GM19463 (cell line): ENCODE measurements around the gene BTC.
"Not testable (repeated sequence)": the region's sequence is repeated elsewhere in the genome, so short reads cannot be mapped to it uniquely, and the experiment has no call there.

Experiments
- ATAC-seq: cut with Tn5 transposase; IDR thresholded peaks from one replicate; pipeline ENCODE4 v1.9.1; 2021; ENCODE audit warnings: mild to moderate bottlenecking, moderate library complexity; ENCODE audit not compliant: unreplicated experiment

BTC gene, protein sequence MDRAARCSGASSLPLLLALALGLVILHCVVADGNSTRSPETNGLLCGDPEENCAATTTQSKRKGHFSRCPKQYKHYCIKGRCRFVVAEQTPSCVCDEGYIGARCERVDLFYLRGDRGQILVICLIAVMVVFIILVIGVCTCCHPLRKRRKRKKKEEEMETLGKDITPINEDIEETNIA

DNA sequence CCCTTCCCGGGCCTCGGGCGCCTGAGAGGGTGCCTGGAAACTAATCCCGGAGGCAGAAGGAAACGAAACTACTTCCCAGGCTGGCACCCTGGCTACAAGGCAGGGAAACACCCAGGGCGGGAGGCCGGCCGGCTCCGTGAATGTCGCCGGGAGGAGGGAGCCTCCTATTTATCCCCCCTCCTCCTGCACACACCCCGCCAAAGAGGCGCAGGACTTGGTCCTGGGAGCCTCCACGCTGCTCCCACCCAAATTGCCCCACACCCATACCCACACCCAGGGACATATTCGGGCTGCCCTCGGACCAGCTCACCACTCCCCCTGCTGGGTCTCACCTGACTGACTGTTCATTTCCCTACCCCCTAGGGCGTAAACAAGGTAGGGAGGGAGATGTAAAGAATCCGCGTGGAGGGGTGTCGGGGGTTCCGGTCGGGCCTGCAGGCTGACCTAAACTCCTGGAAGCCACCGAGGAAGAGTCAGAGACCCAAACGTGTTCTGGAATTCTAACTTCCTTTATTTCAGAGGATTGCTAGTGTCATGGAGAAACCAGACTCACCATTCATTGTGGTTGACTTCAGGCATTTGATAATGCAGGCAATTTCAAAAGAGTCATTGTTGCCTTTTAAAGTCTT is at the start of gene BTC:
TSS of gene BTC (minus strand) at position 142 of the 629 bp plus-strand sequence. CDS start 198 bp downstream, outside the sequence.
- peak; percentile 35 for ATAC-seq

DNA sequence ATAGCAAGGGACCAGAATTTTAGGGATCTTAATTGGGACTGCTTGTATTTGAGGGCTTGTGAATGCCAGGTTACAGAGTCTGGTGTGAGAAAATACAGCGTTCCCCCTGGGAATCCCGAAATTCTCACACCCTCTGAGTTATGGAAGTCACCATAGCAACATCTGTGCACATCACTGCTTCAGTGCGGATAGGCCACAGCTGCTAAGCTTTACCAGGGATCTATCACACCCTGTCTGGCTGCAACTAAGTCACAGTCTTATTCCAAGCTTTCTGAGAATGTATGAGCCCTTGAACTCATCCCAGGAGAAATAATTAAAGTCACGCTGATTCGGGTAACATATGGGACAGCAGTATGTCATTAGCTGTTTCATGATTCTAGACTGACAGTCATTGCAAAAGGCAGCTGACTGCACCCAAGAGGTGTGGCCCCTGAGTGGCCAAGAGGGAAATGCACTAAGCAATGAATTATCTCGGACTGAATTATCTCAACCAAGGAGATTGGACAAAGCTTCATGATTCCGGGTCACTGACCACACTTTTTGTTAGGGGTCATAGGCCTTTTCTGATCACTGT is 46.7 kb upstream of the BTC start:
- ATAC-seq: no peak

DNA sequence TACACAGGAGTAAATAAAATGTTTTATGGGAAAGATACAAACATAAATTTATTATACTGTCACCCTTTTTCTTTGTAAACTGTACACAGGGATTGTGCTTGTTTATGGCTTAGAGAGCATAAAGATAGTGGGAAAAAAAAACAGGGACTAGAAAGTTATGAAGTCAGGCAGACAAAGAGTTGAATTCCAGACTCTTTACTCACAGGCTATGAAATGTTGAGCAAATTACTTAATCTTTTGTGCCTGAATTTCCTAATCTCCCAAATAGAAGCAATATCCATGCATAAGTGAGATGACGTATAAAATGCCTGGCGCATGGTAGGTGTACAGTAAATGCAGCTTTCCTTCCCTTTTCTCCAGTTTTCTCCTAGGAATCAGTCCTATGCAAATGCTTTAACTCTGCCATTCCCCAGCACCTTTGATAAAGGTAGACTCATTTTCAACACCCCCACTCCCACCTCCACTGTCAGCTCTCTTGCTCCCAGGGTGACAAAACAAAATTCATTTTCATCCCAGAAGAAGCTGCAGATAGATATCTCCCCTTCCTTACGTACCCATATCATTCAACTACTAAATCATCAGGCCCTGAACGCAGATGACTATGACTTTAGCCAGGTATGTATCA is 44.5 kb upstream of the BTC start:
- no peak for ATAC-seq

DNA sequence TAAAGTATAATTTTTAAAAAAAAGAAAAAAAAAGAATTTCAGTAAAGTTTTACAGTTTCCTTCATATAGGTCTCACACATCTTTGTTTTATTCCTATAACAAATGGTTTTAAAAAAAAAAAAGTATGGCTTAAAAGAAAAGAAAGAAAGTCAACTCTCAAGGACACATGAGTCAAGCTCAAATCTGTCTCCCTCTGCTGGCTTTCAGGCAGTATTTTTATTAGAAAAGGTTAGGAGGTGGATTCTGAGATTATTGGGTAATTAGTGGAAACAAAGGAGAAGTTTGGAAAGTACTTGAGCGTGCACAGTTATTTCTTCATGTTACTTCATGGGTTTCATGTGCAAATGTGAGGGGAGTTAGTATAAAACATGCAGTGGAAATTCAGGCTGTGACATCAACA is 36.6 kb upstream of the BTC start:
- ATAC-seq: no peak

DNA sequence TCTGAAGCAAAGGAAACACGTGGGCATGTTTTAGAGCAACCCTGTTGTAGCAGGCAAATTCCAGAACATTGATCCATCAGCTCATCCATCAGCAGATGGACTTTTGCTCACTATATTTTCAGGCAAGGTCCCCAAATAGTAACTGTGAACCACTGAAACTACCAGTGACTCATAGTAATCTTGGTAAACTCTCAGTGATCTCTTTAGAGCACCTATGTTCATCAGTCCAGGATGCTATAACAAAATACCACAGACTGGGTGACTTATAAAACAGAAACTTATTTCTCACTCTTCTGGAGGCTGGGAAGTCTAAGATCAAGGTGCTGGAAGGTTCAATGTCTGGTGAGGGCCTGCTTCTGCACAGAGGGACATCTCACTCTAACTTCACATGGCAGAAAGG is 28.9 kb upstream of the BTC start:
- ATAC-seq: peak; percentile 86

DNA sequence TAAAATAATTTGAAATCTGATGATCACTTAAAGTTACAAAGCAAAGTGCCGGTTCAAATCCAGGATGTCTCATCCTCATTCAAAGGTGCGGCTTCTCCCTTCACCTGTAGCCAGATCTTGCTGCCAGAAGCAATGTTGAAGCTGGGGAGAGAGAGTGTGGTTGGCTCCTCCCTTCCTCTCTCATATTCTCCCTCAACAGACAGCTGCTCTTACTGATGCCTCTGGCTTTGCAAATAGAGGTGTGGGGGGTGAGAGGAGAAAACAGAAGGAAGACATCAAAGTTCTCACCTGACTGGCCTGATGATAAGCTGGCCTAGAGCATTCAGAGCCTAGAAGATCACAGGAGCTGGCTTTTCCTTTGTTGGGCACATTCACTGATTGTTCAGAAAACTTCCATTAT is 28.3 kb upstream of the BTC start:
- ATAC-seq: no peak

DNA sequence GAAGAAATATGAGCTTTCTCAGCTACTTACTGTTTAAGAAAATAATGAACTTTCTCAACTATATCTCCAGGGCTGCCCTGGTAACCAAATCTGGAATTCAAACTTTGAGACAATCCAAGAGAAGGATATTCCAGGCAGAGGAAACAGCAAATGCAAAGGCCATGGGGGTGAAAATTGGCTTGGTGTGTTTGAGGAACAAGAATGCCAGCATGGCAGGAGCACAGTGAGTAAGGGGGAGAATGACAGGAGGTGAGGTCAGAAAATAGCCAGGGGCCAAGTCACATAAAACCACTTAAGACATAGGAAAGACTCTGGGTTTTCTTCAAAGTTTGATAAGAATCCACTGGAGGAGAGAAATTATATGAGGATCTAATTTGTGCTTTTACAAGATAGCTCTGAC is 27.2 kb upstream of the BTC start:
- ATAC-seq: no peak

DNA sequence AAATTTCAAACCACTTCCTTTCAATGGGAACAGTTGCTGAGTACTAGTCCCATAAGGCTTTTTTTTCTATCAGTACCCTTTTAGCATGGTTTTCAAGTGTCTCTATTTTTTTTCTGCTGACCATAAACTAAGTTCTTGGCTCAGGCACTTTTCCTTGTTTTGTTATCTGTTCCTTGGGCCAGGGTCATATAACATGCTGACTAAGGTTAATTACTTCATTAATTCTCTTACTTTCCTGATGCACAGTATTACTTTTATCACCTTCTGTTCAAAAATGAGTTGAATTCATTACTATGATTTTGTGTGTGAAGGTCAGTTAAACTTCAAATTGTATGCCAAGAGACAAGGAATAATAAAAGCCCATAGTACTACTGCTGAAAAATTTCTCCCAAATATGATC is 19.7 kb upstream of the BTC start:
- no peak for ATAC-seq

DNA sequence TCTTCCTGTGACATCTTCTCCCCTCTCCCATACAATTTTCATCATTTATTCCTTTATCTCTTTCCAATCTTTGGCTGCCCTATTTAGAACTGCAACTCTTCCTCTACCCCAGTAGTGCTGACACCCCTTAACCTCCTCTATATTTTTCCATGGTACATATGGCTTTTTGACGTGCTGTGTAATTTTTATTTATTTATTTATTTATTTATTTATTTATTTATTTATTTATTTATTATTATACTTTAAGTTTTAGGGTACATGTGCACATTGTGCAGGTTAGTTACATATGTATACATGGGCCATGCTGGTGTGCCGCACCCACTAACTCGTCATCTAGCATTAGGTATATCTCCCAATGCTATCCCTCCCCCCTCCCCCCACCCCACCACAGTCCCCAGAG is 17.7 kb upstream of the BTC start:
- not testable (repeated sequence) for ATAC-seq

DNA sequence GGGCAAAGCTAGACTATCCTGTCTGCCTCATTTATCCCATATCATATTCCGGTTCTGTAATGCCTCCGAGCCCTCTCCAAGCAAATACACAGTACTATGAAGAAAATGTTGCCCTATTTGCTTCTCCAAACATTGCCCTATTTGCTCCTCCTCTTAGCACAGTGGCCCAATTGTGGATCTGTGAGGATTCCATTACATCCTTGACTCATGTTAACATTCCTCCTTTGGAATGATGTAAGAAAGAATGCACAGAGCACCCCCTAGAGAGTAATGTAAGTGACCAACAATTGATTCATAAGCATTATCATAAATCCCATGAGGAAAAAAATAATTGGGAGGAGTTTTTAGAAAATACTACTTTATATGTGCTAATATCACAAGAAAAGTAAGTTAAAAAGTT is 11.3 kb upstream of the BTC start:
- ATAC-seq: no peak

DNA sequence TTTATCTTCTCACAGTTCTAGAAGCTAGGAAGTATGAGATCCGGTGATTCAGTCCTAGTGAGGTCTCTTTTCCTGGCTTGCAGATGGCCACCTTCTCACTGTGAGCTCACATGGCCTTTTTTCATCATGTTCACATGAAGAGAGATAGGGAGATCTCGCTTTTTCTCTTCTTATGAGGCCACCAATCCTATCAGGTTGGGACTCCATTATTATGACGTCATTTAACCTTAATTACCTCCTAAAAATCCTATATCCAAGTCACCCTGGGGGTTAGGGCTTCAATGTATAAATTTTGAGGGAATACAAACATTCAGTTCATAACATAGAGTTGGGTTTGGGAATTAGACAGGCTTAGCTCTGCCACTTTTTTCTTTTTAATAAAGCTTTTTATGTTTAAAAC is 6.0 kb upstream of the BTC start:
- ATAC-seq: no peak

DNA sequence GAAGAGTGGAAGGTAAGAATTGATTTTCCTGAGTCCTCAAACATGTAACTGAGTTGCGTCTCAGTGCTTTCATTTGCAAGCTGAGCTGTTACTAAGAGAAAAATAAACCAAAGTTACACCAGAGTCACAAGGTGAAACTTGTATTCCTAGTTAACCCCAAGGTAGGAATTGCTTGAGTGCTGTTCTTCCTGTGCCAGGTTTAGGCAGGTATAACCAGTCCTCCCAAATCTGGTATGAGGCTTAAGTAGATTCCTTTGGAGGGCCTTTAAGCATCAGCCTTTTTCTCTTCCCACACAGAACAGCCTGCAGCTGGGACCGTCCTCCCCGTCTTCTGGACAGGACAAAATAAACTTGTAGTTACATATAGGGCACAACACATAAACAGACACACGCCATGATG is 2.3 kb upstream of the BTC start:
- no peak for ATAC-seq

DNA sequence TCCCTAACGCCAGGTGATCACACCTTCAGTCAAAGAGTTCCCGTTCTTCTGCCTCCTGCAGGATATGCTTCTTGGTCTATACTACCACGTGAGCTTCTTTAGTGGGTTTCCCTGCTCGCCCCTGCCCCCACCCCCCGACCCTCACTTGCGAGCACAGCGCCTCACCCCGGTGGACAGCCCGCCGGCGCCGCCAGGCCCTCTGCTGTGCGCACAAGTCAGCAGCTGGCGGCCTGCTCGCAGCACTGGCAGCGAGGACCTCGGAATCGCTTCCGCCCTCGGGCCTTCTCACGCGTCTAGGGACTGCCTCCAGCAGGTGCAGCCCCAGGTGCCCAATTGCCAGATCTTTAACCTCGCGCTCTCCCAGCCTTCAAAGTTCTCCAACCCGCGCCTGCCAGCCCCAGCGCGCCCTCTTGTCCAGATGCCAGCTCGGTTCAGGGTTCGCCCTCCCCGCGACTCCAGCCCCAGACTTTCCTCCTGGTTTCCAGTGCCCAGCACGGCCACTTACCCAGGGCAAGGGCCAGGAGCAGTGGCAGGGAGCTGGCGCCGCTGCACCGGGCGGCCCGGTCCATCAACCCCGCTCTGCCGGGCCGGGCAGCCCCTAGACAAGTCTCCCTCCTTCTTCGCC is 454 bp downstream of the BTC start:
- peak; percentile 73 for ATAC-seq

DNA sequence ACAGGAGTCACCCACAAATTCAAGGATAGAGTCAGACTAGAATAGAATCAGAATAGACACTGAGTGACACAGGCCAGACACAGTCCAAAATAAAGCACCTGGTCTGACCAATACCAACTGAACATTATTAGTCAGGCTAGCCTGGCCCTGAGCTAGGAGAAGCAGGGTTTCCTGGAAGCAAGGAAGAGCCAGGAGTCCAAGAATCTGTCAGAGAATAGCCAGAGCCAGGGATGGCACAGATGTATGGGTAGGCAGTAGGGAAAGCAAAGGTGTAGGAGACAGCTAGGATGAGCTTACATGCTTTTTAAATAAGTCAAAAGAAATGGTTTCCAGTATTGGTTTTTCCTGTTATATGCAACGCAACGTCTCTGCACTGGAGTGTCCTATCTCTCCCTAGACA is 3.7 kb downstream of the BTC start:
- no peak for ATAC-seq

DNA sequence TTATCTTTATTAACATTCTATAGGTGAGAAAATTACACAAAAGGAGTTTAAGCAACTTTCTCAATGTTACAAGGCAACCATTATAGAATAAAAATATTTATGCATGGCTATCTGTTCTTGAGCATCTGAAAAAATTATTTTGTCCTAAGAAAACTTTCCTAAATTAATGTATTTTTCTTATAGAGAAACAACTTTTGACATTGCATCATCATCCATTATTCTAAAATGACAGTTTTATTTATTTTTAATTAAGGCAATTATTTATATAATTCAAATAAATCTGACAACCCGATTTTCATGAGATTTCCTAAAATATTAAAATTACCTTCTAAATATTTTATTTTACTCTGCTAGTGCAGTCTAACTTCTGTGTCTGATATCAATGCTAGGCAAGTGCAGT is 4.8 kb downstream of the BTC start:
- no peak for ATAC-seq

DNA sequence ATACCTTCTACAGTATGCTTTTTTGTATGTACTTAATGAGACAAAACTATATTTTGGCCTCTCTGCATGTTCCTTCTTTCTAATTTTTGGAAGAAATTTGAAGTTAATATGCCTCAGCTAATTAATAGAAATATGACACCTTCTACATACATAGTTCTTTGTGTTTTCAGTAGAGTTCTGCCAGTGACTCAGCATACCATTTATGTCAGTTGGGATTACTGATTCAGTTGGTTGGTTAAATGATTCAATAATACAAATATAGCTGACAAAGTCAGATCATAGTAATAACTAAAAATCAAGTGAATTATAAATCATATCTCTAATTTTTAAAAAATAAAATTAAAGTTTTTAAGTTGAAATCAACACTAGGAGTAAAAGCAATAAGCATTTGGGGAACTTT is 16.8 kb downstream of the BTC start:
- no peak for ATAC-seq

DNA sequence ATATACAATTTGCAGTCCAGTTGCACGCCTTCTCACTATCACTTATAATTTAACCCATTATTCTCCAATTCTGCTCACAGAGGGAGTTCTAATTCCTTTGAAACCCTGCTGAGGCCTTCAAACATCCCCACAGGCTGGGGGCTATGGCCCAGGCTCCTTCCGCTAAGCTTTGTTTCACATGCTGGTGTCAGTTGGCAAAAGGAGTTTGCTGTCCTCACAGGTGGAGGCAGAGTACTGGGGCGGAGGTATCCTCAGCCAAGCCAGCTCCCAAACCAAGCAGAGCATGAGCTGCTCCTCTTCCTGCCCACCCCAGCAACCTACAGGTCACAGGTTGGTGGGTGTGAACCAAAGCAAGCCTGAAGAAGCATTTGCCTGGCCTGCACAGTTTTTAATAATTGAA is 21.5 kb downstream of the BTC start:
- ATAC-seq: no peak

DNA sequence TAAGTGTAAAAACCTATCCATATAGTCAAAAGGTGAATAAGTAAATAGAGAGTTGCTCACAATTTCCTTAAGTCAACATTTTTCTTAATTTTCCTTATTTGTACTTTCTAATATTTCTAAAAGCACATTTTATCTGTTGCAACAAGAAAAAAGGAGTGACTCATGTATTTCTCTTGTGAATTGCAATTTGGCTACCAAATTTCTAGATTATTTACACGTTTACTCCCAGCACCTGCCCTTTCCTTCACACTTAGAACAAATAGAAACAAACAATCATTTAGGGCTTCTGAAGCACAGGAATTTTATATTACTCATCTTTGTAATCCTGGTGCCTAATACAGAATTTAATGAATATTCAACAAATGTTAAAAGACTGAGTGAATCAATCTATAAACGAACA is 22.2 kb downstream of the BTC start:
- ATAC-seq: no peak

DNA sequence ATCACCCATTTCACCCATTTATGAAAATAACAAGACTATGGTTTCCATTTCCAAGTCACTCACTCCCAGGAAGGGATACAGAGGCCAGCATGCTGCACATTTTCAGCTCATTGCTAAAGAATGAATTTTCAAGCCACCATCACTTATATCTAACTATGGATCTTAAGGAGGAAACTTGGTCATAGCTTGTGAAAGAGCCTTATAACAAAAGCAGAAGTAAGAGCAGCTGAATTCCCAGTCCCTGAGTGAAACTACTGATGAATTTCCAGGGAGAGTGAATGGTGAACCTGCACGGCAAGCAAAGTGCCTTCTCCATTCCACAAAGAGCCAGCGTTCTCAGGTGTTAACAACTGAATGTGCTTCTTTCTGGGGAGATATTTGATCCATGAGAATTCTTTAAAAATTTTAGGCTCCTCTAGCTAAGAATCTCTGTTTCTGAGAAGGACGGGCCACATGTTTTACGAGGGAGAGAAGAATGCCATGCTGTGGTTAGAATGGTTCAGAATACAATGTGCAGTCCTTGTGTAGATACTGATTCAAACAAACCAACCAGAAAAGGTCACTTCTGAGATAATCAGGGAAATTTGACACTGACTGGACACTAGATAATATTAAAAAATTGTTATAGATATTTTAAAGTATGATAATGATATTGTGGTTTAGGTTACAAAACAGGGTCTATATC is 24.0 kb downstream of the BTC start:
- ATAC-seq: no peak

DNA sequence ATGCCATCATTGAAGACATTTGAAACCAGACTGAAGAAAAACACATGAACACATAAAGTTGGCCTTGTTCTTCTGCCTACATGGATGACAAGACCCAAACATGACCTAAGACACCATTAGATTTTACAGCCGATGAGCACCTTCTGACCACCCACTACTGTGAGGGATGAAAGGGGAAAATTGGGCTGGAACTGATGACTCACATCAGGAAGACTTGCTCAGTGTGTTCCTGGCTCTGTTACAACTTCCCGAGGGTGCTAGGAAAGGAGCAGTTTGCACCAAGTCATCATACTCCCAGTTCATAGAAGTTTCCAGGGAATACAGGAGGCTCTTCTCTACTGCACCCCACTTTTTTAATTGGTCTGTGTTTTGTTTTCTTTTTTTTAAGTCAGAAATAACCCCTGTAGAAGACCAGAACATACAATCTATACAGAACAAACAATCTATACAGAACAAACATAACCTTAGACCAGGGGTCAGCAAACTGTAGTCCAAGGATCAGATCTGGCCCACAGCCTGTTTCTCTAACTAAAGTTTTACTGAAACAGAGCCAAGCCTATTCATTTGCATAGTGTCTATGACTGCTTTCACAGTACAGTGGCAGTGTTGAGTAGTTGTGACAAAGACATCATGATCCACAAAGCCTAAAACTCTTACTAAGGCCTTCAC is 25.3 kb downstream of the BTC start:
- peak; percentile 63 for ATAC-seq

DNA sequence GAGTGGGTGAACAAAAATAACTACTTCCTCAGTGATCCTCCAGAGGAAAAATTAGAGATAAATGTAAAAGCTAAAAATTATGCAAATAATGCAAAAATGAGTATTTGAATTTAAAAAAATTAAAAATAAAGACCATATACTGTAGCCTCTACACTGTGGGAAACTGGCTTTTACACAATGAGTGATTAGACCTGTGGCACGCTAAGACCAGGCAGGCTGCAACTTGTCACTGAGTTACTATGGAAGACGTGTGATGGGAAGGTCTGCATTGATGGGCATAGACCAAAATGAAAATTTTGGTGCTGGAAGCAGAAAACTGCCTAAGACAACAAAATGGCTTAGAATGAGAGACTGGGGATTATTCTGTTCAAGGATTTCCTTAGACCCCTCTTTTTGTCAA is 30.2 kb downstream of the BTC start:
- no peak for ATAC-seq
